HepG2 (cell line): Measurements from ENCODE around the gene EPO. TPM values are rescaled to one million over a fixed set of nuclear protein-coding genes. Genes with fewer than 3 reads are reported as not detected.

Experiments used
- ATAC-seq: fragments of 200-7000 bp; cut with Tn5 transposase; 3 replicates; pipeline ENCODE4 v1.9.1; 2020; ENCODE audit warnings: mild to moderate bottlenecking, moderate library complexity
- BruUV-seq: library from RNA; stranded (reverse); fragments of 400-500 nt; replicated peaks from 2 replicates; lab custom pipeline; 2021; lab: Mats Ljungman, UMichigan
- CTCF ChIA-PET: fragments of 300-600 bp; formaldehyde crosslinking; extraction: SDS; loops from one replicate; lab custom pipeline; 2021; ENCODE audit warnings: low total read pairs, inconsistent platforms, low intra/inter-chr PET ratio; lab: Yijun Ruan, JAX
- POLR2A ChIA-PET: fragments of 350-600 bp; sonication (Branson Sonifier 250); formaldehyde crosslinking; loops from one replicate; lab custom pipeline; 2020; ENCODE audit warnings: antibody characterized with exemption, inconsistent platforms; lab: Yijun Ruan, JAX
- DNase-seq: peaks from one replicate; pipeline ENCODE4 v3.0.0-alpha.2; 2015; ENCODE audit warnings: low spot score
- FAIRE-seq: peaks from 3 replicates; lab custom pipeline; 2011; peaks lifted over from hg19 to GRCh38; lab: Jason Lieb, UNC
- H2AFZ ChIP-seq: one replicate; pipeline ENCODE4 v1.6.1; 2011; ENCODE audit warnings: low read length, inconsistent platforms
- H3K27ac ChIP-seq: fragments of 300-600 bp; 3 replicates; pipeline ENCODE4 v1.8.0; 2011; ENCODE audit warnings: mixed run types, mild to moderate bottlenecking, mixed read lengths, low read length, inconsistent platforms; ENCODE audit not compliant: insufficient read depth; ENCODE audit errors: extremely low read length
- H3K27me3 ChIP-seq, 2 experiments: fragments of 200-600 bp in 1 of 2; 2 replicates in 1 of 2; 3 replicates in 1 of 2; pipeline versions ENCODE4 v1.6.0 to v1.8.0; 2011; ENCODE audit warnings: low read length in 2 of 2, mild to moderate bottlenecking in 2 of 2, moderate library complexity in 2 of 2, inconsistent platforms in 1 of 2; ENCODE audit not compliant: insufficient read depth in 2 of 2, control insufficient read depth in 1 of 2
- H3K36me3 ChIP-seq, 2 experiments: fragments of 200-600 bp in 1 of 2; replicated peaks in 1 of 2; 2 replicates in 1 of 2; 3 replicates in 1 of 2; pipeline versions ENCODE4 v1.5.1 to v1.8.0; 2011; ENCODE audit warnings: low read length in 2 of 2, inconsistent platforms in 1 of 2; ENCODE audit not compliant: insufficient read depth in 2 of 2, control insufficient read depth in 1 of 2
- H3K4me1 ChIP-seq: 2 replicates; pipeline ENCODE4 v1.5.1; 2012; ENCODE audit warnings: low read length, inconsistent platforms; ENCODE audit not compliant: insufficient read depth
- H3K4me2 ChIP-seq: 2 replicates; pipeline ENCODE4 v1.6.0; 2011; ENCODE audit warnings: low read depth, low read length, inconsistent platforms
- H3K4me3 ChIP-seq, 3 experiments: fragments of 200-600 bp in 1 of 3; sonication (generic), shearing (Covaris generic) in 1 of 3; replicated peaks in 1 of 3; 2 replicates each; pipeline ENCODE4 v1.5.1; 2011 to 2016; ENCODE audit warnings: low read length in 3 of 3, inconsistent platforms in 2 of 3, low read depth in 2 of 3, mild to moderate bottlenecking in 2 of 3, control low read depth in 1 of 3, mixed read lengths in 1 of 3; ENCODE audit not compliant: insufficient read depth in 1 of 3
- H3K79me2 ChIP-seq: one replicate; pipeline ENCODE4 v1.6.1; 2011; ENCODE audit warnings: low read length, inconsistent platforms; ENCODE audit not compliant: insufficient read depth
- H3K9ac ChIP-seq: 2 replicates; pipeline ENCODE4 v1.6.0; 2011; ENCODE audit warnings: mild to moderate bottlenecking, low read depth, low read length, inconsistent platforms; ENCODE audit not compliant: insufficient read depth
- H3K9me3 ChIP-seq: 2 replicates; pipeline ENCODE4 v1.5.1; 2012; ENCODE audit warnings: mild to moderate bottlenecking, low read length
- H4K20me1 ChIP-seq: 2 replicates; pipeline ENCODE4 v1.6.0; 2011; ENCODE audit warnings: inconsistent platforms, mild to moderate bottlenecking, low read length, moderate library complexity; ENCODE audit not compliant: insufficient read depth
- KDM3A ChIP-seq: IDR thresholded peaks from 2 replicates; pipeline ENCODE4 v1.6.1; 2018; ENCODE audit warnings: low read depth, missing compliant biosample characterization
- NR3C1 ChIP-seq: sonication (generic); formaldehyde crosslinking; IDR thresholded peaks from 2 replicates; pipeline ENCODE4 v1.4.0; 2020; ENCODE audit warnings: missing genetic modification reagents
- SPEN ChIP-seq: sonication (generic); formaldehyde crosslinking; IDR thresholded peaks from 2 replicates; pipeline ENCODE4 v1.5.1; 2020; ENCODE audit warnings: low read depth, mild to moderate bottlenecking, missing genetic modification reagents
- SYNCRIP ChIP-seq: fragments of 200-400 bp; formaldehyde crosslinking; IDR thresholded peaks from 2 replicates; pipeline ENCODE4 v1.6.1; 2018; ENCODE audit warnings: mild to moderate bottlenecking, low read depth, low read length; ENCODE audit not compliant: insufficient read depth
- ZBTB38 ChIP-seq: sonication (generic); formaldehyde crosslinking; IDR thresholded peaks from 2 replicates; pipeline ENCODE4 v1.5.1; 2020; ENCODE audit warnings: mild to moderate bottlenecking, missing genetic modification reagents
- ZFP82 ChIP-seq: sonication (generic); formaldehyde crosslinking; IDR thresholded peaks from 2 replicates; pipeline ENCODE4 v1.5.1; 2020; ENCODE audit warnings: mild to moderate bottlenecking, missing genetic modification reagents, borderline replicate concordance
- ZNF12 ChIP-seq: sonication (generic); formaldehyde crosslinking; IDR thresholded peaks from 2 replicates; pipeline ENCODE4 v1.5.0; 2020; ENCODE audit warnings: missing genetic modification reagents
- ZNF335 ChIP-seq: sonication (generic); formaldehyde crosslinking; IDR thresholded peaks from 2 replicates; pipeline ENCODE4 v1.4.0; 2020; ENCODE audit warnings: missing genetic modification reagents
- ZNF337 ChIP-seq: sonication (generic); formaldehyde crosslinking; IDR thresholded peaks from 2 replicates; pipeline ENCODE4 v1.5.1; 2020; ENCODE audit warnings: missing genetic modification reagents, low read depth, mild to moderate bottlenecking, borderline replicate concordance
- WGBS: methylation state at CpG from one replicate; pipeline ENCODE4 v1.1.6; 2017; ENCODE audit warnings: low lambda C conversion rate; 5-methylcytosine and 5-hydroxymethylcytosine counted together
- in situ Hi-C: cut with HindIII; loops from 2 replicates; pipeline ENCODE4 v1.10.0; 2017; ENCODE audit warnings: low pct_unique_long_range_greater_than_20kb; ENCODE audit not compliant: extremely low pct_ligation_motif_present
- intact Hi-C: fragments of 100-400 bp; cut with micrococcal nuclease; formaldehyde crosslinking; loops from one replicate; pipeline ENCODE4 v1.10.0; 2022; ENCODE audit not compliant: unreplicated experiment
- polyA plus RNA-seq, 8 experiments: library from polyadenylated mRNA; depleted of rRNA in 3 of 8; stranded (reverse) in 7 of 8; unstranded in 1 of 8; fragments of >200 nt; fragmentation: Illumina TruSeq in 4 of 8; extraction: Trizol in 4 of 8; gene quantifications; 2 replicates each; pipeline versions ENCODE4 v1.2.1 to v1.2.3, GENCODE V29; 2011 to 2016; ENCODE audit warnings: low read depth in 4 of 8, missing spikeins in 1 of 8, mixed read lengths in 1 of 8; ENCODE audit not compliant: insufficient read depth in 1 of 8
- total RNA-seq, 5 experiments: library from RNA; depleted of rRNA; stranded (reverse); fragments of >200 nt; fragmentation: Illumina TruSeq; extraction: Trizol; gene quantifications; 2 replicates each; pipeline ENCODE4 v1.2.3, GENCODE V29; 2016; ENCODE audit warnings: low read depth in 1 of 5

EPO gene
- total and polyA plus RNA-seq, 2 of the 13 experiments (the other 11 are each of a cell fraction or from before 2014, with no cell fraction given) = 10.3 to 25.7 TPM

DNA sequence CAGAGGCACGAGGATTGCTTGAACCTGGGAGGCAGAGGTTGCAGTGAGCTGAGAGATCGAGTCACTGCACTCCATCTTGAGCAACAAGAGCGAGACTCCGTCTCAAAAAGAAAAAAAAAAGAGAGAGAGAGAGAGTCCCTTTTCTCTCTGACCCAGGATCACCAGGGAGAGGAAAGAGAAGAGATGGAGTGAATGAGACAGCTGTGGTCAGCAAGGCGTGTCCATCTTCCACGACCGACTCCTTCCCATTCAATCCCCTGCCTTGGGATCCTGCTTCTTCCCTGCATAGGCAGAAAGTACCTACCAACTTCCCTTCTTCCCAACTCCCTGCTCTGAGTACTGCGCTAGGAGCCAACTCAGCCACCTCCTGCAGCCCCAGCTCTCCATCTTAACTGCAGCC lies 7.9 kb downstream of the EPO start:
- CTCF ChIA-PET = interaction anchor here (1.5 kb wide), 1 partner anchor 124 kb away, joined by 3 read pairs; the partner anchor contains the start of gene SLC12A9
- ATAC-seq (no peak), FAIRE-seq (no peak), DNase-seq (no peak)
- no peak overlapping the region for H3K4me3 ChIP-seq
- POLR2A ChIA-PET = interaction anchor here (1.6 kb wide), 1 partner anchor 22 kb away, joined by 6 read pairs; the partner anchor contains the start of gene POP7
- no peaks in the 10 kb centered on the region; a peak in 1 of 5 replicates for H3K27me3 ChIP-seq
- BruUV-seq = no TSS peak
- intact Hi-C loops = no loop called here
- no peak overlapping the region for H3K4me2 ChIP-seq
- no peak overlapping the region for H3K9ac ChIP-seq
- H3K9me3 ChIP-seq = no peaks in the 10 kb centered on the region
- no peaks in the 10 kb centered on the region for H3K79me2 ChIP-seq
- 51% methylated on average over 8 of the region's 8 CpGs for WGBS
- no peak for TF ChIP-seq KDM3A
- TF ChIP-seq SYNCRIP = no peak
- TF ChIP-seq ZBTB38 (CRISPR knock-in tag) = no peak
- TF ChIP-seq ZNF12 (CRISPR knock-in tag) = no peak
- TF ChIP-seq ZFP82 = no peak
- TF ChIP-seq ZNF337 (CRISPR knock-in tag) = no peak
- TF ChIP-seq SPEN (CRISPR knock-in tag) = no peak
- TF ChIP-seq ZNF335 (CRISPR knock-in tag) = no peak
- no peak for TF ChIP-seq NR3C1 (CRISPR knock-in tag)
- no peak overlapping the region for H3K27ac ChIP-seq
- H3K4me1 ChIP-seq = peaks cover 88% of the 10 kb centered on the region
- H3K36me3 ChIP-seq = no peaks in the 10 kb centered on the region
- H4K20me1 ChIP-seq = no peaks in the 10 kb centered on the region
- in situ Hi-C loops = no loop called here
- H2AFZ ChIP-seq = peak overlapping the region; percentile 42
